Pancreas (tissue), 10 donors: ENCODE data around the gene AGAP3. TPM values are rescaled to one million over a fixed set of nuclear protein-coding genes. Genes with fewer than 3 reads are reported as not detected.

Experiments
- ATAC-seq, 4 donors: fragments of 200-7000 bp; cut with Tn5 transposase; one replicate each; pipeline versions ENCODE4 v1.8.0 to v1.9.1; 2020; ENCODE audit warnings: mild to moderate bottlenecking in 4 of 4, moderate library complexity in 4 of 4
- DNase-seq, 6 donors: peaks; one replicate each; pipeline ENCODE4 v3.0.0-alpha.2; 2020
- FAIRE-seq: peaks from 2 replicates; lab custom pipeline; 2012; peaks lifted over from hg19 to GRCh38; lab: Jason Lieb, UNC
- H3K27ac ChIP-seq, 4 donors: fragments of 200-600 bp; sonication (generic); 1 replicate in 3 of 4; 2 replicates in 1 of 4; pipeline versions ENCODE4 v1.5.0 to v1.8.0; 2020
- H3K27me3 ChIP-seq, 4 donors: fragments of 200-600 bp; one replicate each; pipeline ENCODE4 v1.8.0; 2021
- H3K36me3 ChIP-seq, 3 donors: fragments of 200-600 bp; sonication (generic) in 1 of 3; one replicate each; pipeline versions ENCODE4 v1.5.0 to v1.8.0; 2020 to 2021
- H3K4me1 ChIP-seq, 3 donors: fragments of 200-600 bp; one replicate each; pipeline ENCODE4 v1.8.0; 2021
- H3K4me3 ChIP-seq, 4 donors: fragments of 200-600 bp; sonication (generic) in 2 of 4; one replicate each; pipeline versions ENCODE4 v1.5.0 to v1.8.0; 2020 to 2021
- H3K9me3 ChIP-seq, 4 donors: fragments of 200-600 bp; one replicate each; pipeline ENCODE4 v1.8.0; 2021
- CTCF ChIP-seq, 4 donors: fragments of 200-600 bp; sonication (generic) in 3 of 4; IDR thresholded peaks; one replicate each; pipeline versions ENCODE4 v1.5.0 to v1.8.0; 2021; ENCODE audit warnings: antibody characterized with exemption in 4 of 4
- WGBS, 2 donors: extraction: QIAGEN DNeasy Blood & Tissue Kit; methylation state at CpG; one replicate each; pipeline ENCODE4 v1.1.7; 2013; 5-methylcytosine and 5-hydroxymethylcytosine counted together
- intact Hi-C, 3 donors: fragments of 100-400 bp; cut with DNase I; formaldehyde crosslinking; loops; one replicate each; pipeline versions ENCODE4 v1.11.1 to v1.14.2; 2022
- polyA plus RNA-seq, 2 donors: library from polyadenylated mRNA; stranded (reverse); fragments of 200-250 nt; gene quantifications; one replicate each; pipeline ENCODE4 v1.2.3, GENCODE V29; 2013
- total RNA-seq, 6 donors: library from RNA; stranded (reverse); fragmentation: NEBNext Ultra II Directional in 4 of 6; extraction: Animal tissue kit (Norgen Biotek cat#: 25700) in 4 of 6; gene quantifications; one replicate each; pipeline versions ENCODE4 v1.2.1 to v1.2.4, GENCODE V29; 2021 to 2023
- donor health status: healthy with polysubstance abuse.
- donor health status: DM: no; HTN: no; CAD: no; lungs with moderate emphysema.
- donor health status: DM: no; HTN: no; CAD: no.
- donor health status: control.
- donor health status: control.
- donor health status: Bipolar disorder and iron deficiency.
- donor health status: DM: yes; HTN: yes; CAD: no.
- donor health status: DM: no; HTN: no; CAD: no.
- donor health status: DM: no; HTN: no; CAD: no.
- donor health status: DM: yes; HTN: yes; CAD: no.

AGAP3 gene
- total and polyA plus RNA-seq, 8 donors, result 41.5 to 93.9 (median 58.4) TPM

DNA sequence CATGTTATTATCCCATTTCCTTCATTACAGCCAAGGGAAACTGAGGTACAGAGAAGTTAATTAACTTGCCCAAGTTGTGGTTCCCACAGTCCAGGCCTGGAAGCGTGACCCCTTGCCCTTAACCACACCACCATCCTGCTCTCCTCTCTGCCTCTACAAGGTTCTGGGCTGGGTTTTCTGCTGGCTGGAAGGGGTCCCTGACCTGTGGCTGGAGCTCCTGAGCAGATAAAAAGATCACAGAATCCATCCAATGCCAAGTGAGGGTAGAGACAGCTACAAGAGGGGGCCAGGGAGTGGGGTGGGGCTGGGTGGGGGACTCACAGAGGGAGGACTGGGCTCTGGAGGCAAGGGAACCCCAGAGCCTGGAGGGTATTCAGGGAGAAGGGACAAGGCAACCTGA is 91.0 kb downstream of the AGAP3 start:
- intact Hi-C loops, result no loop called here
- no peak for FAIRE-seq

GRCh38 chr7:151178236-151178635 is 92.0 kb downstream of the AGAP3 start:
- H3K4me1 ChIP-seq, result no peaks in the 10 kb centered on the region
- no peak overlapping the region for H3K27ac ChIP-seq
- no peak for FAIRE-seq
- WGBS, 2 donors, result 79 to 86% methylated on average over 9 of the region's 9 CpGs
- H3K27me3 ChIP-seq, result peaks cover 0 to 9% (median 3%) of the 10 kb centered on the region in 4 donors
- intact Hi-C loops, result no loop called here
- no peak overlapping the region for H3K4me3 ChIP-seq
- no peak for TF ChIP-seq CTCF (IDR thresholded peaks at IDR 0.05)
- H3K36me3 ChIP-seq, result no peaks in the 10 kb centered on the region
- H3K9me3 ChIP-seq, result no peaks in the 10 kb centered on the region
- no peak for DNase-seq
- no peak for ATAC-seq

More for the DNA sequence above, 91.0 kb downstream of the AGAP3 start:
- ATAC-seq (no peak), DNase-seq (no peak)
- WGBS, 2 donors, result 77 to 93% methylated on average over 1 of the region's 1 CpG
- Histone ChIP-seq H3K27me3 (peaks cover 0 to 9% (median 3%) of the 10 kb centered on the region in 4 donors), H3K4me1 (no peaks in the 10 kb centered on the region), H3K27ac (no peak overlapping the region), H3K9me3 (no peaks in the 10 kb centered on the region), H3K36me3 (no peaks in the 10 kb centered on the region), H3K4me3 (no peak overlapping the region)
- no peak for TF ChIP-seq CTCF (IDR thresholded peaks at IDR 0.05)

DNA sequence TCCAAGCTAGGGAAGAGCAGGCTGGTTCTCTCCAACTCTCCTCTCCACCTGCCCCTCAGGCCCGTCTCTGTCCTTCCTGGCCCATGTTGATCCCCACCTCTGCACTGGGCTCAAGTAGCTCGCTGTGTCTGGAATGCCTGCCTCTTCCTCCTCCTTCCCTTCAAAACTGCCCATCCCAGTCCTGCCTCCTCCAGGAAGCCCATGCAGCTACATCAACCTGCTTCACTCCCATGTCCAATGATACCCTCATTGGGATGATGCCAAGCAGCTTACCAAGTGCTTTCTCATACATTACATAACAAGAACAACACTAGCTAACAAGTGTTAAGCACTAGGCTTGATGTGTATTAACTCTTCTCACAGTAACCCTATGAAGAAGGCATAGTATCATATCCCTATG is 92.6 kb downstream of the AGAP3 start:
- Histone ChIP-seq H3K9me3 (no peaks in the 10 kb centered on the region), H3K27ac (no peak overlapping the region), H3K4me3 (no peak overlapping the region), H3K36me3 (no peaks in the 10 kb centered on the region), H3K27me3 (peaks cover 0 to 9% (median 3%) of the 10 kb centered on the region in 4 donors), H3K4me1 (no peaks in the 10 kb centered on the region)
- ATAC-seq (no peak), DNase-seq (no peak), FAIRE-seq (no peak)
- 59 to 66% methylated on average over 2 of the region's 2 CpGs for WGBS, 2 donors
- intact Hi-C loops, result no loop called here
- no peak for TF ChIP-seq CTCF (IDR thresholded peaks at IDR 0.05)

- FAIRE-seq (no peak), DNase-seq (no peak)
These were observed 93.1 kb downstream of the AGAP3 start for GRCh38 chr7:151179287-151179860.

More at GRCh38 chr7:151179287-151179860, 93.1 kb downstream of the AGAP3 start:
- Histone ChIP-seq H3K4me1 (no peaks in the 10 kb centered on the region), H3K27me3 (peaks cover 0 to 5% (median 2%) of the 10 kb centered on the region in 4 donors), H3K27ac (no peak overlapping the region), H3K4me3 (no peak overlapping the region), H3K36me3 (no peaks in the 10 kb centered on the region), H3K9me3 (no peaks in the 10 kb centered on the region)
- no peak for ATAC-seq
- 65 to 71% methylated on average over 8 of the region's 8 CpGs for WGBS, 2 donors
- no peak for TF ChIP-seq CTCF (IDR thresholded peaks at IDR 0.05)
- intact Hi-C loops, result no loop called here
